Lung (tissue), 12 donors: ENCODE measurements around the gene RSAD2. TPM values are rescaled to one million over a fixed set of nuclear protein-coding genes. Genes with fewer than 3 reads are reported as not detected.

Source experiments
- ATAC-seq: fragments of 200-7000 bp; cut with Tn5 transposase; one replicate; pipeline ENCODE4 v1.9.1; 2020; ENCODE audit warnings: moderate number of reproducible peaks; ENCODE audit not compliant: insufficient read depth, low FRiP score
- DNase-seq, 3 donors: peaks; one replicate each; pipeline ENCODE4 v3.0.0-alpha.2; 2013 to 2017
- H3K27ac ChIP-seq, 2 donors: one replicate each; pipeline ENCODE4 v1.5.1; 2013; ENCODE audit warnings: mild to moderate bottlenecking in 2 of 2, moderate library complexity in 2 of 2, control low read depth in 1 of 2, inconsistent platforms in 1 of 2, low read depth in 1 of 2, low read length in 1 of 2
- H3K27me3 ChIP-seq, 3 donors: one replicate each; pipeline ENCODE4 v1.5.1; 2013; ENCODE audit warnings: low read length in 2 of 3; ENCODE audit not compliant: control insufficient read depth in 3 of 3, insufficient read depth in 3 of 3
- H3K36me3 ChIP-seq, 4 donors: one replicate each; pipeline ENCODE4 v1.5.1; 2013; ENCODE audit warnings: low read length in 4 of 4, mild to moderate bottlenecking in 1 of 4, moderate library complexity in 1 of 4; ENCODE audit not compliant: control insufficient read depth in 4 of 4, insufficient read depth in 4 of 4
- H3K4me1 ChIP-seq, 5 donors: one replicate each; pipeline ENCODE4 v1.5.1; 2013; ENCODE audit warnings: low read length in 5 of 5, mild to moderate bottlenecking in 2 of 5, moderate library complexity in 1 of 5; ENCODE audit not compliant: control insufficient read depth in 5 of 5, insufficient read depth in 5 of 5
- H3K4me3 ChIP-seq: one replicate; pipeline ENCODE4 v1.5.1; 2013; ENCODE audit warnings: mild to moderate bottlenecking, control low read depth, moderate library complexity
- H3K9ac ChIP-seq, 2 donors: one replicate each; pipeline ENCODE4 v1.5.1; 2013; ENCODE audit warnings: low read length in 2 of 2, control low read depth in 1 of 2; ENCODE audit not compliant: insufficient read depth in 1 of 2
- H3K9me3 ChIP-seq, 4 donors: one replicate each; pipeline ENCODE4 v1.5.1; 2013; ENCODE audit warnings: low read length in 3 of 4, mild to moderate bottlenecking in 1 of 4, moderate library complexity in 1 of 4; ENCODE audit not compliant: control insufficient read depth in 4 of 4, insufficient read depth in 3 of 4
- WGBS, 2 donors: extraction: QIAGEN DNeasy Blood & Tissue Kit; methylation state at CpG; one replicate each; pipeline ENCODE4 v1.1.7; 2013; 5-methylcytosine and 5-hydroxymethylcytosine counted together
- polyA plus RNA-seq, 2 donors: library from polyadenylated mRNA; stranded (reverse); fragments of 200-250 nt; gene quantifications; one replicate each; pipeline ENCODE4 v1.2.1, GENCODE V29; 2013
- total RNA-seq, 2 donors: library from RNA; depleted of rRNA in 1 of 2; stranded (reverse); fragments of >200 nt in 1 of 2; gene quantifications; one replicate each; pipeline ENCODE4 v1.2.1, GENCODE V29; 2014 to 2021
- TF ChIP-seq, protein P1 (sequence below): IDR thresholded peaks from 2 replicates; pipeline ENCODE4 v1.5.1; 2012; ENCODE audit warnings: mild to moderate bottlenecking; ENCODE audit errors: control extremely low read depth, extremely low read depth
- donor health status: control.
- donor health status: control.
- donor health status: Bipolar disorder and iron deficiency.
- donor health status: healthy.
- donor health status: DM: yes; HTN: yes; CAD: no.

Gene RSAD2
- total and polyA plus RNA-seq, 4 donors: 3.3 to 13.2 (median 12.0) TPM

DNA sequence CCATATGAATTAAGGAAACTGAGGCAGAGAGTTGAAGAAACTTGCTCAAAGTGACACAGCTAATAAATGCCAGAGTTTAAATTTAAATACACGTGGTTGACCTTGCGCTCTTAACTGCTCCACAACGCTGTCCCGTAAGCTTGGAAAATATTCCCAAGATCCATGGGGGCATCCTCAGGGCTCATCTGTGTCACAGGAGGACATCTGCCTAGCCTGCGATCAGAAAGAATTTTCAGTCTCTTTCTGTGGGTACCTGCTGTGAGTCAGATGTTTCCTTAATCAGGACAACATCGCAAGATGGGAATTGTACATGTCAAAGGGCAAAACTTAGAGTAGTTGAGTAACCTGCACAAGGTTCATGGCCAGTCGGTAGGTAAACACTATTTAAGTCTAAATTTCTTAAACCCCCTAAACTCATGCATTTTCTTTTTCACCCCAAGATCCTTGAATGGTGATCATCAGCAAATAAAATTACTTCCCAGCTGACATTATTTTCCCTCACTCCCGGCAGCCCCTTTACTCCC lies 13.3 kb upstream of the RSAD2 start:
- H3K9ac ChIP-seq: no peak overlapping the region
- H3K36me3 ChIP-seq: peaks cover 0 to 7% (median 1%) of the 10 kb centered on the region in 4 donors
- peaks cover 0 to 11% (median 5%) of the 10 kb centered on the region in 5 donors for H3K4me1 ChIP-seq
- no peak overlapping the region for H3K4me3 ChIP-seq
- no peaks in the 10 kb centered on the region for H3K27me3 ChIP-seq
- TF ChIP-seq, protein P1, sequence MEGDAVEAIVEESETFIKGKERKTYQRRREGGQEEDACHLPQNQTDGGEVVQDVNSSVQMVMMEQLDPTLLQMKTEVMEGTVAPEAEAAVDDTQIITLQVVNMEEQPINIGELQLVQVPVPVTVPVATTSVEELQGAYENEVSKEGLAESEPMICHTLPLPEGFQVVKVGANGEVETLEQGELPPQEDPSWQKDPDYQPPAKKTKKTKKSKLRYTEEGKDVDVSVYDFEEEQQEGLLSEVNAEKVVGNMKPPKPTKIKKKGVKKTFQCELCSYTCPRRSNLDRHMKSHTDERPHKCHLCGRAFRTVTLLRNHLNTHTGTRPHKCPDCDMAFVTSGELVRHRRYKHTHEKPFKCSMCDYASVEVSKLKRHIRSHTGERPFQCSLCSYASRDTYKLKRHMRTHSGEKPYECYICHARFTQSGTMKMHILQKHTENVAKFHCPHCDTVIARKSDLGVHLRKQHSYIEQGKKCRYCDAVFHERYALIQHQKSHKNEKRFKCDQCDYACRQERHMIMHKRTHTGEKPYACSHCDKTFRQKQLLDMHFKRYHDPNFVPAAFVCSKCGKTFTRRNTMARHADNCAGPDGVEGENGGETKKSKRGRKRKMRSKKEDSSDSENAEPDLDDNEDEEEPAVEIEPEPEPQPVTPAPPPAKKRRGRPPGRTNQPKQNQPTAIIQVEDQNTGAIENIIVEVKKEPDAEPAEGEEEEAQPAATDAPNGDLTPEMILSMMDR: no peak
- DNase-seq (no peak), ATAC-seq (no peak)
- H3K9me3 ChIP-seq: peaks cover 0 to 2% (median under 1%) of the 10 kb centered on the region in 4 donors
- H3K27ac ChIP-seq: peak overlapping the region in 1 of 2 donors; percentile 32
- WGBS, 2 donors: 56 to 57% methylated on average over 8 of the region's 8 CpGs

DNA sequence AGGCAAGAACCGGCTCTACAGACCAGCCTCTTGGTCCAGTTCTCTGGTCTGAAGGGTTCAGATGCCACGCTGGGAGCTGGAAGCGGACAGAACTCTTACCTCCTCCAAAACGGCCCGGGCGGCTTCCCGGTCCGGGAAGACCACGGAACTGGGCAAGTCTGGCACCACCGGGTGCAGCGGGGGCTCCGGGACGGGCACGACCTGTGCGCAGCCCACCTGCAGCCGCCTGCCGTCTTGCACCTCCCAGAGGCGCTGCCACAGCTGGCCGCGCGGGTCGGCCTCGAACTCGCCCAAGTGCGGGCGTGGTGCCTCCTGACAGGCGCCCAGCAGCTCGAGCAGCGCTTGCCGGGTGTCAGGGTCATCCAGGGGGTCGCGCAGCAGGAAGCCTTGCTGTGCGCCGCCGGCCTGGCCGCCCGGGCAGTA lies 12.6 kb upstream of the RSAD2 start:
- ATAC-seq: no peak
- Histone ChIP-seq H3K4me3 (peak overlapping the region; percentile 66), H3K27me3 (no peaks in the 10 kb centered on the region), H3K4me1 (peaks cover 0 to 11% (median 5%) of the 10 kb centered on the region in 5 donors), H3K36me3 (peaks cover 0 to 5% (median 1%) of the 10 kb centered on the region in 4 donors), H3K9me3 (no peaks in the 10 kb centered on the region), H3K27ac (peak overlapping the region; percentile 89 to 91), H3K9ac (no peak overlapping the region)
- no peak for DNase-seq
- 2% methylated on average over 21 to 37 of the region's 37 CpGs for WGBS, 2 donors
- TF ChIP-seq, protein P1: no peak

DNA sequence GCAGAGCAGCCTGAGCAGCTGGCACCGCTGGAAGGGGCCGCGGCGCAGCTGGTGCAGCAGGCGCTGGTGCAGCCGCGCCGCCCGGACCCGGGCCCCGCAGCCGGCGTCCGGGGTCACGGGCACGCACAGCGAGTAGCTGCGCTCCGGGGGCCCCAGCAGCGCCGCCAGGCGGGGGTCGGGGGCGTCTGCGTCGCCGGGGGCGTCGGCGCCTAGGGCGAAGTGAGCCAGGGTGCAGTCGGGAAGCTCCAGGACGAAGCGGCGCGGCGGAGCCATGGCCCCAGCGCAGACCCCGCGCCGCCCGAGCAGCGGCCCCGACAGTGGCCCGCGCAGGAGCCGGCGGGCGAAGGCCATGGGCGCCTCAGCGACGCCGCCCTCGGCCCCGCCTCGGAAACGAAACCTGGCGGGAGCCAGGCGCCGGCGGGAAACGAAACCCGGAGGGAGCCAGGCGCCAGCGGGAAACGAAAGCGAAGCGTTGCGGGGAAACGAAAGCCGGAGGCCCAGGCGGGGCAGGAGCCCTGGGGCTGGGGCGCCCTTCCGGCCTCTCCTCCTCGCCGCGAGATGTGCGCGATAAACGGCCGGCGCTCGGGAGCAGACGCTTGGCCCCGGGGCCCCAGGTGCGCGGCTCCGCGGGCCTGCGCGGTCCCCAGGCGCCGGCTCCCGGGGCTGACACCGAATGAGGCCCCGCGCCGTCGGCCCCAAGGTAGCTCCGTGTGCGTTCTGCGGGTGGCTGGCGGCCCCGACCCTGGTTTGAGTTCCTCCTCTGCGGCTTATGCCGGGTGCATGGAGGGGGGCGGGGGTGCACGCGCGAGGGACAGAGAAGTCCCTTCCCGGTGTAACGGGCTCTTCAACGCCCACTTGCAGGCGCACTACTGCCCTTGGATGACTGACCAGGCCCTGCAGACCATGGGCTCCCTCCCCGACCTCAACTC lies 12.0 kb upstream of the RSAD2 start, which contains the start of gene CMPK2:
Gene CMPK2, minus strand, starts transcription at position 562 of the 929 bp plus-strand sequence. Its CDS starts 211 bp downstream, at position 351.
- no peaks in the 10 kb centered on the region for H3K27me3 ChIP-seq
- H3K36me3 ChIP-seq: peaks cover 0 to 3% (median 1%) of the 10 kb centered on the region in 4 donors
- 0 to 1% methylated on average over 83 to 115 of the region's 115 CpGs for WGBS, 2 donors
- H3K9me3 ChIP-seq: no peaks in the 10 kb centered on the region
- ATAC-seq (peak; percentile 84), DNase-seq (peak; percentile 66 to 73 (median 72))
- TF ChIP-seq, protein P1: no peak
- H3K9ac ChIP-seq: peak within 1 kb of the TSS; percentile 19 to 61
- H3K4me3 ChIP-seq: peak within 1 kb of the TSS; percentile 66
- peaks cover 0 to 11% (median 5%) of the 10 kb centered on the region in 5 donors for H3K4me1 ChIP-seq
- H3K27ac ChIP-seq: peak within 1 kb of the TSS; percentile 89 to 91
